ENCODE results near the gene OXER1.
A peak's percentile ranks its signal among the peaks of the same experiment; 100 is the strongest.

GRCh38 chr2:42809819-42810120, 45.8 kb upstream of the OXER1 start:
- TF ChIP-seq POLR2A (IDR thresholded peaks at IDR 0.05) = no peak
- TF ChIP-seq CTCF (IDR thresholded peaks at IDR 0.05) = peak in 3 of 6 experiments; percentile 29 to 59 (median 31)
